BLaER1 treated with 17β-estradiol and CSF1 and Interleukin-3, amounts not matched to agents 10 nM and 100 nM (cell line): ENCODE data around the gene NELL1.

Experiments used
- H3K27ac ChIP-seq, 11 experiments: shearing (Covaris generic); formaldehyde crosslinking; 2 replicates each; pipeline ENCODE4 v1.8.1; 2022
- H3K27me3 ChIP-seq, 11 experiments: shearing (Covaris generic); formaldehyde crosslinking; 2 replicates each; pipeline ENCODE4 v1.8.1; 2022
- H3K36me3 ChIP-seq, 11 experiments: shearing (Covaris generic); formaldehyde crosslinking; 2 replicates each; pipeline ENCODE4 v1.8.1; 2022
- H3K4me1 ChIP-seq, 10 experiments: shearing (Covaris generic); formaldehyde crosslinking; 2 replicates each; pipeline ENCODE4 v1.8.1; 2022
- H3K4me2 ChIP-seq, 11 experiments: shearing (Covaris generic); formaldehyde crosslinking; 2 replicates each; pipeline ENCODE4 v1.8.1; 2022
- H3K4me3 ChIP-seq, 10 experiments: shearing (Covaris generic); formaldehyde crosslinking; 2 replicates each; pipeline ENCODE4 v1.8.1; 2022
- H3K9ac ChIP-seq, 11 experiments: shearing (Covaris generic); formaldehyde crosslinking; 2 replicates each; pipeline ENCODE4 v1.8.1; 2022
- H3K9me3 ChIP-seq, 11 experiments: shearing (Covaris generic); formaldehyde crosslinking; replicated peaks in 1 of 11; 2 replicates each; pipeline ENCODE4 v1.8.1; 2022
- H4K20me1 ChIP-seq, 11 experiments: shearing (Covaris generic); formaldehyde crosslinking; 2 replicates each; pipeline ENCODE4 v1.8.1; 2022
- Cebpa-rat ChIP-seq, 11 experiments: shearing (Covaris generic); IDR thresholded peaks; 2 replicates each; pipeline ENCODE4 v1.8.1; 2022

NELL1 gene

DNA sequence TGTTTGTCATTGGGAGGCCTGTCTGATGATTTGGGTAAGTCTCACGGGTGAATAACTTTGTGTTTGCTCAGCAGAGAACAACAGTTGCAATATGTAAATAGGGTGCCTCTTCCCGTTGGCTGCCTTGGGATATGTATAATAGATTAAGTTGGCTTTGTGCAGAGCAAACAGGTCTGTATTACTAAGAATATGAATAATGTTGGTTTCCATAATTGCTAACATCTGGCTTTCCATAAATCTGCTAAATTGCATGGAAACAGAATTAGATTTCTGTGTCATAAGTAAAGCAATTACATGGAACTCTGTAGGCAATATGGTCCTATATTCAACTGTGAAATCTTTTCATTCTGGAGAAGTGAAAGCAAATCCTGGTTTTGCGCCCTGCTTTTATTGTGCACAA, 887.5 kb downstream of the NELL1 start:
- H3K27me3 ChIP-seq: no peaks in the 10 kb centered on the region
- no peaks in the 10 kb centered on the region for H3K4me1 ChIP-seq
- no peaks in the 10 kb centered on the region for H4K20me1 ChIP-seq
- H3K9me3 ChIP-seq: no peaks in the 10 kb centered on the region
- no peak overlapping the region for H3K27ac ChIP-seq
- H3K4me2 ChIP-seq: no peak overlapping the region
- no peak for TF ChIP-seq Cebpa-rat (IDR thresholded peaks at IDR 0.05)
- H3K4me3 ChIP-seq: no peak overlapping the region
- H3K9ac ChIP-seq: no peak overlapping the region
- H3K36me3 ChIP-seq: no peaks in the 10 kb centered on the region

DNA sequence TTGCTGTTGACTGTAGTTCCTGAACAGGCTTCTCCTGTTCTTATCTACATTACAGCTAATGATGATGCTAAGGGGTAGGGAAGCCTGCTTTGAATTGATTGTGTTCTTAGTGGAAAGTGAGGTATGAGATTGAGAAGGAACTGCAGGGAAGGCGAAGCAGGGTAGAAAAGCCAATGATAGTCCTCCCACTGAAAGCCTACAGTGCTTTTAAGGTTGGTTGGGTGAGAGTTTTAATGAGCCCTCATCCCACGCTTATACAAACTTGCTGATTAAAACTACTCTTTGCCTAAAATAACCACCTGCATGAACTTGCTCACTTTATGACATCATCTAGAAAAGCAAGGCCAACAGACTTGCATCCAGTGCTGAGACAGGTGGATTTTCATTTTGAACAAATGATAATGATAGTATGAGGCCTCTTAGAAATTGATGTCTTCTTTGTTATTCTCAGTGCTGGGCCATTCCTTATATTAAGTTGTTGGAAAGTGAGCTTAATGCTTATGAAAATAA, 891.1 kb downstream of the NELL1 start:
- peaks cover 9 to 20% (median 14%) of the 10 kb centered on the region in 10 experiments; a peak in 19 of 20 replicates for H3K4me1 ChIP-seq

DNA sequence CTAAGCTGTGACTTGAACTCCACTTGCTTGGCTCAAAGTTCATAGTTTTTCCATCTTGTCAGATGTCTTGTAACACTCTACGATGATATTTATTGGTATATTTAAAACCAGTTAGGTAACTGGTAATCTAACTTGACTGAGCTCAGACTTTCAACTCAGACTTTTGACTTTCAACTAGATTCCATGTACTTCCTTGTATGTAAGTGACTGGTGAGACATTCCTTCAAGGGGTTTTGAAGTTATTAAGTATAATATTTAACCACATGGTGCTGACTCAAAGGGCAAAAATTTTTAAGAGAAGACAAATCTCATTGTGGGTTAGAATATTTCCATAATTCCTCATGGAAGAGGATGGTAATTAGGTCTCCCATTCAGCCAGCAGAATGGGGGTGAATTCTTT, 892.2 kb downstream of the NELL1 start:
- no peak for TF ChIP-seq Cebpa-rat (IDR thresholded peaks at IDR 0.05)
- Histone ChIP-seq H3K4me1 (peaks cover 10 to 22% (median 15%) of the 10 kb centered on the region in 10 experiments; a peak in 19 of 20 replicates), H3K9ac (no peak overlapping the region), H3K4me3 (no peak overlapping the region), H3K36me3 (no peaks in the 10 kb centered on the region), H3K27ac (no peak overlapping the region), H3K4me2 (no peak overlapping the region), H4K20me1 (no peaks in the 10 kb centered on the region), H3K27me3 (no peaks in the 10 kb centered on the region), H3K9me3 (no peaks in the 10 kb centered on the region)

More for the DNA sequence above, 891.1 kb downstream of the NELL1 start:
- no peak for TF ChIP-seq Cebpa-rat (IDR thresholded peaks at IDR 0.05)
- Histone ChIP-seq H3K4me2 (no peak overlapping the region), H3K27ac (no peak overlapping the region), H3K27me3 (no peaks in the 10 kb centered on the region), H3K9ac (no peak overlapping the region), H4K20me1 (no peaks in the 10 kb centered on the region), H3K36me3 (no peaks in the 10 kb centered on the region), H3K4me3 (no peak overlapping the region), H3K9me3 (no peaks in the 10 kb centered on the region)

DNA sequence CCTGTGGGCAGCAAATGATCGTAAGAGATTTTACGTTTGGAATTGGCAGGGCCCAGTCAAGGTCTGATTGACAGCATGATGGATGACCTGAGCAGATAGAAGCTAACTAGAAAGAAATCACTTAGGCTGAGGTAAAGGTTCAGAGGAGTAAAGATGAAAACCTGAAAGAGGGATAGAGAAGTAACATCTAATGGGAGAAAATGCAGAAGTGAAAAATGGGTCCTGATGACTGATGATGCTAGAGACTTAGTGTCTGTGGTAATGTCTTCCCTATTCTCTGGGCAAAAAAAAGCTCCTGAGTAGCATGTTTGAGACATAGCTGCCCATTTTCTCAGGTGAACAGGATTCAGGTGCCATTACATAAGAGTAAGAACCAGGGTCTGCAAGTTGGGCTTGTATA, 894.7 kb downstream of the NELL1 start:
- Histone ChIP-seq H3K4me1 (peaks cover 10 to 22% (median 15%) of the 10 kb centered on the region in 10 experiments; a peak in 19 of 20 replicates), H3K9ac (no peak overlapping the region), H4K20me1 (no peaks in the 10 kb centered on the region), H3K27ac (no peak overlapping the region), H3K27me3 (no peaks in the 10 kb centered on the region), H3K9me3 (no peaks in the 10 kb centered on the region), H3K4me2 (peak overlapping the region in 4 of 11 experiments; percentile 40 to 61 (median 50); a peak in 4 of 22 replicates), H3K36me3 (no peaks in the 10 kb centered on the region), H3K4me3 (no peak overlapping the region)
- no peak for TF ChIP-seq Cebpa-rat (IDR thresholded peaks at IDR 0.05)

DNA sequence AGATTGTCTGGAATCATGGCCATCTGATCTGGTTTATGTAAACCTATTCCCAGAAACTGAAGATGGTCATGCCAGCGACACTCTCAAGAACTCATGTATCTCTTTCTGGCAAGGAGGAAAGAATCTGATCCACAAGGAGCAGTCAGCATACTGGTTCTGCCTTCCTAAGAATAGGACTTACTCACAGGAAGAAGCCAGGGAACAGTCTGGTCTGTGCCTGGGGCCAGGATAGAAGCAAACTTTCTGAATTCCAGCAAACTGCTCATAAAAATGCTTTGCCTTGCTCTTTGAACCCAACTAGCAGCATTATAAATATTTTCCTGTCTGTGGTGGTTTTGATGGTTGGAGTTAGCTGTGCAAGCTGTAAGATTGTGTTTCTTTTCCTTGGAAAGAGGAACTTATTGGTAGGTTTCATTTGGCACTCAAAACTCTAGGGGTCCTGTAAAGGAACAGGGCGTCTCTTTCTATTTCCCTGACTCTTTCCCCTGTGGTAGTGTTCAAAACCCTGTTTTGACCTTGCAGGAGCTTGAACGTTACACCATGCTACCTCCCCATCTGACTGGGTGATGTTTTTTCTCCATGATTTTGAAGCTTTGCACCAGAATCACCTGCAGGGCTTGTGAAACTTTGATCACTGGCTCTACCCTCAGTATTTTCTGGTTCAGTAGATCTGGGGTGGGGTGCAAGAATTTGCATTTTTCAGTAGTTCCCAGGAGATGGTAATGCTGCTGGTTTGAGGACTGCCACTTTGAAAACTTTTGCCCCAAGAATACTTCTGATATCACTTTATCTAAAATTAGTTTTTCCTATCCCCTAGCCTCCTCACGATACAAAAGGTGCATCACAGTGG, 895.7 kb downstream of the NELL1 start:
- Histone ChIP-seq H3K36me3 (no peaks in the 10 kb centered on the region), H3K9me3 (no peaks in the 10 kb centered on the region), H3K9ac (no peak overlapping the region), H3K4me2 (peak overlapping the region; percentile 29 to 64 (median 43); a peak in 20 of 22 replicates), H3K27ac (no peak overlapping the region), H3K4me1 (peaks cover 10 to 22% (median 15%) of the 10 kb centered on the region in 10 experiments; a peak in 19 of 20 replicates), H4K20me1 (no peaks in the 10 kb centered on the region), H3K4me3 (no peak overlapping the region), H3K27me3 (no peaks in the 10 kb centered on the region)
- TF ChIP-seq Cebpa-rat (IDR thresholded peaks at IDR 0.05): no peak

DNA sequence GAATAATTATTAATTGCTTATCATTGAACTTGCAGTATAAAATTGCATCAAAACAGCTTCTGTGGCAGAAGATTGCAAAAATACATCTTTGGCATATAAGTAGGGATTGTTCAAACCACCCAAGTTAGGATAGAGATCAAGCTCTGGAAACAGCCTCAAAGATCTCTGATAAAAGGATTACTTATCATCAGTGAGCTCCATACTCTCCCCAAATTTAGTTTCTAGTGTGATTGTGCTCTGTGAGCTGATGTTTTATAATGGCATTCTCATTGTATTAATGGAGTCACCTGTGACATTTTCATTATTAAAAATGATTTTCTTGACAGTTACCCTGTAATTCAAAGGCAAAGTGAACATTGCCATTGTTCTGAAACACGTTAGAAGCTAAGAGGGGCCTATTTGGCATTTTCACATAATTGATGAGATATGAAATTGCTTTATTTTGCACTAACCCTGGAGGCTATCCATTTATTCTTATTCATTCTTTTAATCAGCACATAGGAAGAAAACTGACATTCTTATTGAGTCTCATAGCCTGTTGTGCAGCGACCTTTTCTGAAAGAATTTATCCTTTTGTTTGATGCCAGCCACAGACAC, 897.2 kb downstream of the NELL1 start:
- no peak overlapping the region for H3K9ac ChIP-seq
- TF ChIP-seq Cebpa-rat (IDR thresholded peaks at IDR 0.05): no peak
- no peak overlapping the region for H3K4me2 ChIP-seq
- peaks cover 10 to 22% (median 15%) of the 10 kb centered on the region in 10 experiments; a peak in 19 of 20 replicates for H3K4me1 ChIP-seq
- no peaks in the 10 kb centered on the region for H4K20me1 ChIP-seq
- H3K4me3 ChIP-seq: no peak overlapping the region
- no peaks in the 10 kb centered on the region for H3K9me3 ChIP-seq
- no peaks in the 10 kb centered on the region for H3K27me3 ChIP-seq
- H3K27ac ChIP-seq: no peak overlapping the region
- H3K36me3 ChIP-seq: no peaks in the 10 kb centered on the region

DNA sequence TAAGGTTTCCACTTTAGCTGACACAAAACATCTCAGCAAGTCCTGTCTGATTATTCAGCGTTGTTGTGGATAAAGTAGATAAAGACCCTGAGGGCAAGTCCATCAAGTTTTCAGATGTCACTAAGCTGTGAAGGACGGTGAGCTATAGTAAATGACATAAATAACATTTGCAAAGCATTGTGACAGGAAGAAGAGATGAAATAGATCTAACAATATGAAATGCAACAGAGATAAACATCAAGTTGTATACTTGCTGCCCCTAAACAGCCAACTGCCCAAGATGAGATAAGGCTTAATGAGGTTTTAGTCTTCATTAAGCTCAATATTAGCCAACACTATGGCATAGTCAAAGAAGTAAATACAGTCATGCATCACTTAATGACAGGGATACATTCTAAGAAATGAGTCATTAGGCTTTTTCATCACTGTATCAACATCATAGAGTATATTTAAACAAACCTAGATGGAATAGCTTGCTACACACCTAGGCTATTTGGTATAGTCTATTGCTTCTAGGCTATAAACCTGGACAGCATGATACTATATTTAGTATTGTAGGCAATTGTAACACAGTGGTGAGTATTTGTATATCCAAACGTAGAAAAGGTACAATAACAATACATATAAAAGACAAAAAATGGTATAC, 898.4 kb downstream of the NELL1 start:
- Histone ChIP-seq H3K9me3 (no peaks in the 10 kb centered on the region), H3K4me3 (no peak overlapping the region), H3K36me3 (no peaks in the 10 kb centered on the region), H3K4me2 (no peak overlapping the region), H3K4me1 (peaks cover 10 to 22% (median 15%) of the 10 kb centered on the region in 10 experiments; a peak in 19 of 20 replicates), H3K27me3 (no peaks in the 10 kb centered on the region), H3K27ac (no peak overlapping the region), H4K20me1 (no peaks in the 10 kb centered on the region), H3K9ac (no peak overlapping the region)
- TF ChIP-seq Cebpa-rat (IDR thresholded peaks at IDR 0.05): no peak

DNA sequence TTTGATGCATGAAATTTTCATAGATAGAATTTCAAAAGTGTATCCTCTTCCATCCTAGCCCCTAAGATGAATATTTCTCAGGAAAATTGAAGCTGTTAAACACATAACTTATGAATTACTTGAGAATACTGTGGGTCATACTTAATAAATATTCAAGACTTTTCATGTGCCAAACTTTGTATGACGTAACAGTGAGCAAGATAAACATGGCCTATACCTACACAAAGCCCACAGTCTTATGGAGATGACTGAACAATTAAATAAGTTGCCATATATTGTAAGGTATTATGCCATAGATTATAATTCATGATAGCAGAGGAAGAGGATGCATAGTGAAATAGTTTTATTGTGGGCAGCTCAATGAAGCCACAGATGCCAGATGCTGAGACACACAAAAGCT, 902.8 kb downstream of the NELL1 start:
- Histone ChIP-seq H3K4me2 (no peak overlapping the region), H3K4me3 (no peak overlapping the region), H3K27ac (no peak overlapping the region), H3K36me3 (no peaks in the 10 kb centered on the region), H3K4me1 (peaks cover 0 to 6% (median 2%) of the 10 kb centered on the region in 10 experiments; a peak in 4 of 20 replicates), H3K9me3 (no peaks in the 10 kb centered on the region), H3K27me3 (no peaks in the 10 kb centered on the region), H3K9ac (no peak overlapping the region), H4K20me1 (no peaks in the 10 kb centered on the region)
- TF ChIP-seq Cebpa-rat (IDR thresholded peaks at IDR 0.05): no peak

DNA sequence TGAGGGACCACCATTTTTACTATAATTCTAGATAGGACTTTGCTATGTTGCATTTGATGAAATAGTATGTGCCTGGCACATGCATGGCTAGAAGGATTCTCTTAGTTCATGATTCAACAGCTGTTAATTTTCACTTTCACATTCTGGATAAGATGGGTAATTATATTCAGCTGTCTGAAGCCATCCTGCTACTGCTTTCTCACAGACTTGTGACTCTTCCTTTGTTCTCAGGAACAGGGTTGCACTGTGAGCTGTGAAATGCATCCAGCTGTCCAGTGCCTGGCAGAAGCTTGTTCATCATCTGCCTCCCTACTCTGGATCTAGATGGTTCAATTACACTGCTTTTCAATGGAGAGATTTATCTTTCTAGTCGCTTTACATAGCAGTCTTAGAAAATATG, 913.4 kb downstream of the NELL1 start:
- no peak overlapping the region for H3K4me2 ChIP-seq

More for the DNA sequence above, 913.4 kb downstream of the NELL1 start:
- no peak overlapping the region for H3K27ac ChIP-seq
- no peak overlapping the region for H3K4me3 ChIP-seq
- H3K36me3 ChIP-seq: no peaks in the 10 kb centered on the region
- no peaks in the 10 kb centered on the region for H4K20me1 ChIP-seq
- no peak for TF ChIP-seq Cebpa-rat (IDR thresholded peaks at IDR 0.05)
- H3K9me3 ChIP-seq: no peaks in the 10 kb centered on the region
- H3K4me1 ChIP-seq: no peaks in the 10 kb centered on the region
- H3K27me3 ChIP-seq: no peaks in the 10 kb centered on the region
- no peak overlapping the region for H3K9ac ChIP-seq
